GM23338 (cell line): Measurements from ENCODE around the gene FAF1. TPM values are rescaled to one million over a fixed set of nuclear protein-coding genes. Genes with fewer than 3 reads are reported as not detected.

Experiments
- ATAC-seq: fragments of 200-7000 bp; cut with Tn5 transposase; 3 replicates; pipeline ENCODE4 v1.9.1; 2020
- DNase-seq: peaks from one replicate; pipeline ENCODE4 v3.0.0-alpha.2; 2015; ENCODE audit warnings: low spot score
- H2AFZ ChIP-seq: fragments of 200-600 bp; sonication (generic); 2 replicates; pipeline ENCODE4 v1.8.0; 2016; ENCODE audit warnings: antibody characterized with exemption, mild to moderate bottlenecking, moderate library complexity
- H3F3A ChIP-seq: fragments of 200-600 bp; sonication (generic); replicated peaks from 2 replicates; pipeline ENCODE4 v1.8.0; 2017; ENCODE audit warnings: antibody characterized with exemption, mixed run types, low read depth
- H3K27ac ChIP-seq: fragments of 200-600 bp; sonication (generic); 2 replicates; pipeline ENCODE4 v1.6.1; 2016; ENCODE audit warnings: low read depth
- H3K27me3 ChIP-seq: fragments of 200-600 bp; sonication (generic); 2 replicates; pipeline ENCODE4 v1.8.0; 2016; ENCODE audit warnings: mild to moderate bottlenecking, mixed run types, moderate library complexity; ENCODE audit not compliant: insufficient read depth
- H3K36me3 ChIP-seq: fragments of 200-600 bp; sonication (generic); 2 replicates; pipeline ENCODE4 v1.8.0; 2016; ENCODE audit warnings: mild to moderate bottlenecking; ENCODE audit not compliant: insufficient read depth
- H3K4me1 ChIP-seq: fragments of 200-600 bp; sonication (generic); 2 replicates; pipeline ENCODE4 v1.8.0; 2016; ENCODE audit warnings: mild to moderate bottlenecking, moderate library complexity; ENCODE audit not compliant: insufficient read depth
- H3K4me2 ChIP-seq: fragments of 200-600 bp; sonication (generic); 2 replicates; pipeline ENCODE4 v1.7.1; 2017; ENCODE audit warnings: mixed run types
- H3K4me3 ChIP-seq: fragments of 200-600 bp; sonication (generic); 2 replicates; pipeline ENCODE4 v1.6.1; 2016; ENCODE audit warnings: mixed run types
- H3K79me2 ChIP-seq: fragments of 200-600 bp; sonication (generic); replicated peaks from 2 replicates; pipeline ENCODE4 v1.8.0; 2017; ENCODE audit warnings: mild to moderate bottlenecking; ENCODE audit not compliant: insufficient read depth
- H3K9me2 ChIP-seq: fragments of 200-600 bp; sonication (generic); 2 replicates; pipeline ENCODE4 v1.8.0; 2017; ENCODE audit not compliant: insufficient read depth
- H4K20me1 ChIP-seq: fragments of 200-600 bp; sonication (generic); replicated peaks from 2 replicates; pipeline ENCODE4 v1.8.0; 2017; ENCODE audit warnings: mild to moderate bottlenecking; ENCODE audit not compliant: insufficient read depth
- H3K27ac Mint-ChIP-seq: 2 replicates; pipeline ENCODE4 v1.8.0; 2020; ENCODE audit warnings: inconsistent platforms, mild to moderate bottlenecking, moderate library complexity, mixed read lengths
- H3K27me3 Mint-ChIP-seq: 3 replicates; pipeline ENCODE4 v1.8.0; 2022; ENCODE audit warnings: low read depth, mild to moderate bottlenecking, moderate library complexity, mixed read lengths, inconsistent platforms; ENCODE audit not compliant: insufficient read depth, poor library complexity
- H3K36me3 Mint-ChIP-seq: 3 replicates; pipeline ENCODE4 v1.8.0; 2021; ENCODE audit warnings: low read depth, mild to moderate bottlenecking, inconsistent platforms, moderate library complexity, mixed read lengths
- H3K4me1 Mint-ChIP-seq: 3 replicates; pipeline ENCODE4 v1.8.0; 2020; ENCODE audit warnings: mild to moderate bottlenecking, inconsistent platforms, mixed read lengths
- H3K4me3 Mint-ChIP-seq: 3 replicates; pipeline ENCODE4 v1.8.0; 2021; ENCODE audit warnings: moderate library complexity, mild to moderate bottlenecking, inconsistent platforms, mixed read lengths
- H3K9me3 Mint-ChIP-seq: 3 replicates; pipeline ENCODE4 v1.8.0; 2020; ENCODE audit warnings: moderate library complexity, mild to moderate bottlenecking, inconsistent platforms, mixed read lengths
- CREB1 ChIP-seq: fragments of 250-450 bp; sonication (Bioruptor Pico); IDR thresholded peaks from 2 replicates; pipeline ENCODE4 v1.5.0; 2020; ENCODE audit warnings: low read depth, mild to moderate bottlenecking, moderate library complexity
- EZH2 ChIP-seq: fragments of 200-600 bp; sonication (generic); IDR thresholded peaks from one replicate; pipeline ENCODE4 v1.8.0; 2017; ENCODE audit warnings: antibody characterized with exemption, mild to moderate bottlenecking, low read depth; ENCODE audit not compliant: unreplicated experiment
- EZH2phosphoT487 ChIP-seq: fragments of 200-600 bp; sonication (generic); IDR thresholded peaks from one replicate; pipeline ENCODE4 v1.8.1; 2018; ENCODE audit warnings: antibody characterized with exemption; ENCODE audit not compliant: unreplicated experiment
- JUNB ChIP-seq: IDR thresholded peaks from one replicate; pipeline ENCODE4 v1.6.1; 2016; ENCODE audit warnings: antibody characterized with exemption; ENCODE audit not compliant: unreplicated experiment
- NANOG ChIP-seq: IDR thresholded peaks from 2 replicates; pipeline ENCODE4 v1.6.1; 2016; ENCODE audit warnings: antibody characterized with exemption, borderline replicate concordance
- POLR2AphosphoS5 ChIP-seq: IDR thresholded peaks from 2 replicates; pipeline ENCODE4 v1.6.1; 2016; ENCODE audit warnings: antibody characterized with exemption, low read depth
- STAT1 ChIP-seq: IDR thresholded peaks from one replicate; pipeline ENCODE4 v1.6.1; 2016; ENCODE audit warnings: antibody characterized with exemption; ENCODE audit not compliant: unreplicated experiment
- ZNF114 ChIP-seq: fragments of 250-450 bp; sonication (Bioruptor Pico); IDR thresholded peaks from 2 replicates; pipeline ENCODE4 v1.5.0; 2020; ENCODE audit warnings: mild to moderate bottlenecking, moderate library complexity
- ZNF331 ChIP-seq: fragments of 250-450 bp; sonication (Bioruptor Pico); IDR thresholded peaks from 2 replicates; pipeline ENCODE4 v1.5.0; 2020; ENCODE audit warnings: low read depth, mild to moderate bottlenecking, moderate library complexity
- polyA plus RNA-seq: library from polyadenylated mRNA; unstranded; fragments of >200 nt; fragmentation: Nextera tagmentation; extraction: Ambion mirVana; gene quantifications from 2 replicates; pipeline ENCODE4 v1.2.1, GENCODE V29; 2016
- total RNA-seq: library from RNA; depleted of rRNA; stranded (reverse); fragments of >200 nt; shearing (Covaris generic); gene quantifications from 2 replicates; pipeline ENCODE4 v1.2.3, GENCODE V29; 2014
- TF ChIP-seq, protein P1 (sequence below), 2 experiments: fragments of 200-600 bp in 1 of 2; sonication (generic) in 1 of 2; conservative IDR thresholded peaks; 2 replicates each; pipeline versions ENCODE4 v1.5.1 to v1.6.1; 2016 to 2017; ENCODE audit warnings: antibody characterized with exemption in 2 of 2, low read depth in 2 of 2, mild to moderate bottlenecking in 2 of 2, moderate library complexity in 1 of 2
- TF ChIP-seq, protein P2 (sequence below): IDR thresholded peaks from 2 replicates; pipeline ENCODE4 v1.6.1; 2016; ENCODE audit warnings: antibody characterized with exemption
- TF ChIP-seq, protein P3 (sequence below): fragments of 250-450 bp; sonication (Bioruptor Pico); IDR thresholded peaks from 2 replicates; pipeline ENCODE4 v1.5.0; 2020; ENCODE audit warnings: mild to moderate bottlenecking, moderate library complexity
- TF ChIP-seq, protein P4 (sequence below): IDR thresholded peaks from one replicate; pipeline ENCODE4 v1.6.1; 2018; ENCODE audit warnings: antibody characterized with exemption; ENCODE audit not compliant: unreplicated experiment

The FAF1 gene
- total and polyA plus RNA-seq, 2 experiments from 2014 or later, result 24.1 to 53.2 TPM

DNA sequence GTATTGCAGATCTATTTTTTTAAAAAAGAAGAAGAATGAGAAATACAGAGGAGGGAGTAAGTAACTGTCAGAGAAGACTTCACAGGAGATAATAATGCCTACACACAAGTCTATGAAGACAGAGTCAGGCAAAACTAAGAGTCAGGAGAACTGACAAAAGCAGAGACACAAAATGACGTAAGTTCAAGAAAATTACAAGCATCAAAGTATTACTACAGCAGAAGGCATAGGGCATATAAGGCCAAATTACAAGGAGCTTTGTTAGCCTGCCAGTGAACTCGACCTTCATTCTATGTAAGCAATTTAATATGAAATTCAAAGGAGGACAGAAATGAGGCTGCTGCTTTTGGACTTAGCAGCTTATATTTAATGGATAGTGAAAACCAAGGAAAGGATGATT, 23.7 kb downstream of the FAF1 start:
- Histone ChIP-seq H3K27me3 (no peaks in the 10 kb centered on the region), H2AFZ (no peak overlapping the region), H4K20me1 (peaks cover 2% of the 10 kb centered on the region; the same call in 1 of the 2 replicates), H3K4me2 (no peak overlapping the region), H3K4me3 (no peak overlapping the region), H3F3A (no peaks in the 10 kb centered on the region), H3K36me3 (no peaks in the 10 kb centered on the region), H3K9me2 (no peaks in the 10 kb centered on the region), H3K4me1 (peaks cover 9% of the 10 kb centered on the region), H3K27ac (no peak overlapping the region), H3K79me2 (peaks cover 69% of the 10 kb centered on the region)
- Mint-ChIP-seq H3K4me1 (peaks cover 8% of the 10 kb centered on the region; the same call in 2 of the 3 replicates), H3K36me3 (no peaks in the 10 kb centered on the region), H3K4me3 (no peak overlapping the region), H3K27me3 (no peaks in the 10 kb centered on the region), H3K27ac (no peak overlapping the region), H3K9me3 (no peaks in the 10 kb centered on the region)
- TF ChIP-seq, protein P1, sequence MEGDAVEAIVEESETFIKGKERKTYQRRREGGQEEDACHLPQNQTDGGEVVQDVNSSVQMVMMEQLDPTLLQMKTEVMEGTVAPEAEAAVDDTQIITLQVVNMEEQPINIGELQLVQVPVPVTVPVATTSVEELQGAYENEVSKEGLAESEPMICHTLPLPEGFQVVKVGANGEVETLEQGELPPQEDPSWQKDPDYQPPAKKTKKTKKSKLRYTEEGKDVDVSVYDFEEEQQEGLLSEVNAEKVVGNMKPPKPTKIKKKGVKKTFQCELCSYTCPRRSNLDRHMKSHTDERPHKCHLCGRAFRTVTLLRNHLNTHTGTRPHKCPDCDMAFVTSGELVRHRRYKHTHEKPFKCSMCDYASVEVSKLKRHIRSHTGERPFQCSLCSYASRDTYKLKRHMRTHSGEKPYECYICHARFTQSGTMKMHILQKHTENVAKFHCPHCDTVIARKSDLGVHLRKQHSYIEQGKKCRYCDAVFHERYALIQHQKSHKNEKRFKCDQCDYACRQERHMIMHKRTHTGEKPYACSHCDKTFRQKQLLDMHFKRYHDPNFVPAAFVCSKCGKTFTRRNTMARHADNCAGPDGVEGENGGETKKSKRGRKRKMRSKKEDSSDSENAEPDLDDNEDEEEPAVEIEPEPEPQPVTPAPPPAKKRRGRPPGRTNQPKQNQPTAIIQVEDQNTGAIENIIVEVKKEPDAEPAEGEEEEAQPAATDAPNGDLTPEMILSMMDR (conservative IDR thresholded peaks at IDR 0.05; ENCODE audit: low read depth in 2 of 2), result no peak
- TF ChIP-seq JUNB (no peak), NANOG (no peak), STAT1 (no peak), EZH2phosphoT487 (no peak), ZNF114 (CRISPR knock-in tag) (no peak), ZNF331 (CRISPR knock-in tag) (no peak), POLR2AphosphoS5 (no peak), EZH2 (no peak), CREB1 (CRISPR knock-in tag) (no peak)
- TF ChIP-seq, protein P2, sequence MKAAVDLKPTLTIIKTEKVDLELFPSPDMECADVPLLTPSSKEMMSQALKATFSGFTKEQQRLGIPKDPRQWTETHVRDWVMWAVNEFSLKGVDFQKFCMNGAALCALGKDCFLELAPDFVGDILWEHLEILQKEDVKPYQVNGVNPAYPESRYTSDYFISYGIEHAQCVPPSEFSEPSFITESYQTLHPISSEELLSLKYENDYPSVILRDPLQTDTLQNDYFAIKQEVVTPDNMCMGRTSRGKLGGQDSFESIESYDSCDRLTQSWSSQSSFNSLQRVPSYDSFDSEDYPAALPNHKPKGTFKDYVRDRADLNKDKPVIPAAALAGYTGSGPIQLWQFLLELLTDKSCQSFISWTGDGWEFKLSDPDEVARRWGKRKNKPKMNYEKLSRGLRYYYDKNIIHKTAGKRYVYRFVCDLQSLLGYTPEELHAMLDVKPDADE, result no peak
- TF ChIP-seq, protein P3, sequence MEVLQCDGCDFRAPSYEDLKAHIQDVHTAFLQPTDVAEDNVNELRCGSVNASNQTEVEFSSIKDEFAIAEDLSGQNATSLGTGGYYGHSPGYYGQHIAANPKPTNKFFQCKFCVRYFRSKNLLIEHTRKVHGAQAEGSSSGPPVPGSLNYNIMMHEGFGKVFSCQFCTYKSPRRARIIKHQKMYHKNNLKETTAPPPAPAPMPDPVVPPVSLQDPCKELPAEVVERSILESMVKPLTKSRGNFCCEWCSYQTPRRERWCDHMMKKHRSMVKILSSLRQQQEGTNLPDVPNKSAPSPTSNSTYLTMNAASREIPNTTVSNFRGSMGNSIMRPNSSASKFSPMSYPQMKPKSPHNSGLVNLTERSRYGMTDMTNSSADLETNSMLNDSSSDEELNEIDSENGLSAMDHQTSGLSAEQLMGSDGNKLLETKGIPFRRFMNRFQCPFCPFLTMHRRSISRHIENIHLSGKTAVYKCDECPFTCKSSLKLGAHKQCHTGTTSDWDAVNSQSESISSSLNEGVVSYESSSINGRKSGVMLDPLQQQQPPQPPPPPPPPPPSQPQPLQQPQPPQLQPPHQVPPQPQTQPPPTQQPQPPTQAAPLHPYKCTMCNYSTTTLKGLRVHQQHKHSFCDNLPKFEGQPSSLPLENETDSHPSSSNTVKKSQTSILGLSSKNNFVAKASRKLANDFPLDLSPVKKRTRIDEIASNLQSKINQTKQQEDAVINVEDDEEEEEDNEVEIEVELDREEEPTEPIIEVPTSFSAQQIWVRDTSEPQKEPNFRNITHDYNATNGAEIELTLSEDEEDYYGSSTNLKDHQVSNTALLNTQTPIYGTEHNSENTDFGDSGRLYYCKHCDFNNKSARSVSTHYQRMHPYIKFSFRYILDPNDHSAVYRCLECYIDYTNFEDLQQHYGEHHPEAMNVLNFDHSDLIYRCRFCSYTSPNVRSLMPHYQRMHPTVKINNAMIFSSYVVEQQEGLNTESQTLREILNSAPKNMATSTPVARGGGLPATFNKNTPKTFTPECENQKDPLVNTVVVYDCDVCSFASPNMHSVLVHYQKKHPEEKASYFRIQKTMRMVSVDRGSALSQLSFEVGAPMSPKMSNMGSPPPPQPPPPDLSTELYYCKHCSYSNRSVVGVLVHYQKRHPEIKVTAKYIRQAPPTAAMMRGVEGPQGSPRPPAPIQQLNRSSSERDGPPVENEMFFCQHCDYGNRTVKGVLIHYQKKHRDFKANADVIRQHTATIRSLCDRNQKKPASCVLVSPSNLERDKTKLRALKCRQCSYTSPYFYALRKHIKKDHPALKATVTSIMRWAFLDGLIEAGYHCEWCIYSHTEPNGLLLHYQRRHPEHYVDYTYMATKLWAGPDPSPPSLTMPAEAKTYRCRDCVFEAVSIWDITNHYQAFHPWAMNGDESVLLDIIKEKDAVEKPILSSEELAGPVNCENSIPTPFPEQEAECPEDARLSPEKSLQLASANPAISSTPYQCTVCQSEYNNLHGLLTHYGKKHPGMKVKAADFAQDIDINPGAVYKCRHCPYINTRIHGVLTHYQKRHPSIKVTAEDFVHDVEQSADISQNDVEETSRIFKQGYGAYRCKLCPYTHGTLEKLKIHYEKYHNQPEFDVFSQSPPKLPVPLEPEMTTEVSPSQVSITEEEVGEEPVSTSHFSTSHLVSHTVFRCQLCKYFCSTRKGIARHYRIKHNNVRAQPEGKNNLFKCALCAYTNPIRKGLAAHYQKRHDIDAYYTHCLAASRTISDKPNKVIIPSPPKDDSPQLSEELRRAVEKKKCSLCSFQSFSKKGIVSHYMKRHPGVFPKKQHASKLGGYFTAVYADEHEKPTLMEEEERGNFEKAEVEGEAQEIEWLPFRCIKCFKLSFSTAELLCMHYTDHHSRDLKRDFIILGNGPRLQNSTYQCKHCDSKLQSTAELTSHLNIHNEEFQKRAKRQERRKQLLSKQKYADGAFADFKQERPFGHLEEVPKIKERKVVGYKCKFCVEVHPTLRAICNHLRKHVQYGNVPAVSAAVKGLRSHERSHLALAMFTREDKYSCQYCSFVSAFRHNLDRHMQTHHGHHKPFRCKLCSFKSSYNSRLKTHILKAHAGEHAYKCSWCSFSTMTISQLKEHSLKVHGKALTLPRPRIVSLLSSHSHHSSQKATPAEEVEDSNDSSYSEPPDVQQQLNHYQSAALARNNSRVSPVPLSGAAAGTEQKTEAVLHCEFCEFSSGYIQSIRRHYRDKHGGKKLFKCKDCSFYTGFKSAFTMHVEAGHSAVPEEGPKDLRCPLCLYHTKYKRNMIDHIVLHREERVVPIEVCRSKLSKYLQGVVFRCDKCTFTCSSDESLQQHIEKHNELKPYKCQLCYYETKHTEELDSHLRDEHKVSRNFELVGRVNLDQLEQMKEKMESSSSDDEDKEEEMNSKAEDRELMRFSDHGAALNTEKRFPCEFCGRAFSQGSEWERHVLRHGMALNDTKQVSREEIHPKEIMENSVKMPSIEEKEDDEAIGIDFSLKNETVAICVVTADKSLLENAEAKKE (CRISPR knock-in tag), result no peak
- TF ChIP-seq, protein P4, sequence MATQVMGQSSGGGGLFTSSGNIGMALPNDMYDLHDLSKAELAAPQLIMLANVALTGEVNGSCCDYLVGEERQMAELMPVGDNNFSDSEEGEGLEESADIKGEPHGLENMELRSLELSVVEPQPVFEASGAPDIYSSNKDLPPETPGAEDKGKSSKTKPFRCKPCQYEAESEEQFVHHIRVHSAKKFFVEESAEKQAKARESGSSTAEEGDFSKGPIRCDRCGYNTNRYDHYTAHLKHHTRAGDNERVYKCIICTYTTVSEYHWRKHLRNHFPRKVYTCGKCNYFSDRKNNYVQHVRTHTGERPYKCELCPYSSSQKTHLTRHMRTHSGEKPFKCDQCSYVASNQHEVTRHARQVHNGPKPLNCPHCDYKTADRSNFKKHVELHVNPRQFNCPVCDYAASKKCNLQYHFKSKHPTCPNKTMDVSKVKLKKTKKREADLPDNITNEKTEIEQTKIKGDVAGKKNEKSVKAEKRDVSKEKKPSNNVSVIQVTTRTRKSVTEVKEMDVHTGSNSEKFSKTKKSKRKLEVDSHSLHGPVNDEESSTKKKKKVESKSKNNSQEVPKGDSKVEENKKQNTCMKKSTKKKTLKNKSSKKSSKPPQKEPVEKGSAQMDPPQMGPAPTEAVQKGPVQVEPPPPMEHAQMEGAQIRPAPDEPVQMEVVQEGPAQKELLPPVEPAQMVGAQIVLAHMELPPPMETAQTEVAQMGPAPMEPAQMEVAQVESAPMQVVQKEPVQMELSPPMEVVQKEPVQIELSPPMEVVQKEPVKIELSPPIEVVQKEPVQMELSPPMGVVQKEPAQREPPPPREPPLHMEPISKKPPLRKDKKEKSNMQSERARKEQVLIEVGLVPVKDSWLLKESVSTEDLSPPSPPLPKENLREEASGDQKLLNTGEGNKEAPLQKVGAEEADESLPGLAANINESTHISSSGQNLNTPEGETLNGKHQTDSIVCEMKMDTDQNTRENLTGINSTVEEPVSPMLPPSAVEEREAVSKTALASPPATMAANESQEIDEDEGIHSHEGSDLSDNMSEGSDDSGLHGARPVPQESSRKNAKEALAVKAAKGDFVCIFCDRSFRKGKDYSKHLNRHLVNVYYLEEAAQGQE, result no peak
- DNase-seq, result no peak
- no peak for ATAC-seq
